Thyroid gland (tissue), 4 donors: ENCODE results near the gene SHISAL1.

Experiments used
- POLR2A ChIP-seq, 2 donors: fragments of 450-650 bp; IDR thresholded peaks; one replicate each; pipeline ENCODE4 v1.6.1; 2017; ENCODE audit warnings: antibody characterized with exemption in 2 of 2, mild to moderate bottlenecking in 2 of 2, moderate library complexity in 1 of 2
- TF ChIP-seq, protein P1 (sequence below), 6 experiments: fragments of 200-600 bp in 3 of 6; fragments of 450-650 bp in 3 of 6; sonication (generic) in 3 of 6; IDR thresholded peaks; one replicate each; pipeline ENCODE4 v1.5.1; 2016 to 2019; ENCODE audit warnings: antibody characterized with exemption in 6 of 6, mild to moderate bottlenecking in 2 of 6, inconsistent platforms in 1 of 6, moderate library complexity in 1 of 6

DNA sequence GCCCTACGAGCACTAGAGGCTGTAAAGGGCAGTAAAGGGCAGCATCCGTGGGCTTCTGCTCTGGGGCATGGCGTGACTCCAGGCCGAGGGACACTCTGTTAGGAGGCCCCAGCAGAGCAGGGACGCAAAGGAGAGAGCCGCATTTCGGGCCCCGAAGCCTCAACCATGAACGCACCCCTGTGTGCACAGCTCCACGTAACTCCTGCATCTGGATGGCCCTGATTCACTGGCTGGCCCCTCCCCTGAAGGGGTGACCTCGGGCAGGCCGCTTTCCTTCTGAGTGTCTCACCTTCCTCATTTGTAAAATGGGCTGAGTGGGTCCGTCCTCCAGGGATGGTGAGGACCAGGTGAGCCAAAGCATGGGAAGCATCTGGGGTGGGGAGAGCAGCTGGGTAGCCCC is 13.6 kb downstream of the SHISAL1 start:
- TF ChIP-seq, protein P1, sequence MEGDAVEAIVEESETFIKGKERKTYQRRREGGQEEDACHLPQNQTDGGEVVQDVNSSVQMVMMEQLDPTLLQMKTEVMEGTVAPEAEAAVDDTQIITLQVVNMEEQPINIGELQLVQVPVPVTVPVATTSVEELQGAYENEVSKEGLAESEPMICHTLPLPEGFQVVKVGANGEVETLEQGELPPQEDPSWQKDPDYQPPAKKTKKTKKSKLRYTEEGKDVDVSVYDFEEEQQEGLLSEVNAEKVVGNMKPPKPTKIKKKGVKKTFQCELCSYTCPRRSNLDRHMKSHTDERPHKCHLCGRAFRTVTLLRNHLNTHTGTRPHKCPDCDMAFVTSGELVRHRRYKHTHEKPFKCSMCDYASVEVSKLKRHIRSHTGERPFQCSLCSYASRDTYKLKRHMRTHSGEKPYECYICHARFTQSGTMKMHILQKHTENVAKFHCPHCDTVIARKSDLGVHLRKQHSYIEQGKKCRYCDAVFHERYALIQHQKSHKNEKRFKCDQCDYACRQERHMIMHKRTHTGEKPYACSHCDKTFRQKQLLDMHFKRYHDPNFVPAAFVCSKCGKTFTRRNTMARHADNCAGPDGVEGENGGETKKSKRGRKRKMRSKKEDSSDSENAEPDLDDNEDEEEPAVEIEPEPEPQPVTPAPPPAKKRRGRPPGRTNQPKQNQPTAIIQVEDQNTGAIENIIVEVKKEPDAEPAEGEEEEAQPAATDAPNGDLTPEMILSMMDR (IDR thresholded peaks at IDR 0.05): no peak
- TF ChIP-seq POLR2A (IDR thresholded peaks at IDR 0.05): no peak
